ENCODE data around the gene REXO1. TPM values are rescaled to one million over a fixed set of nuclear protein-coding genes. Genes with fewer than 3 reads are reported as not detected.

The REXO1 gene
- total RNA-seq, 2 experiments from 2014 or later, result 57.9 to 60.4 TPM

- Mint-ChIP-seq H3K4me1 (peaks cover 28% of the 10 kb centered on the region), H3K27ac (peak overlapping the region; percentile 93), H3K36me3 (peaks cover 3% of the 10 kb centered on the region), H3K27me3 (no peaks in the 10 kb centered on the region), H3K9me3 (no peaks in the 10 kb centered on the region), H3K4me3 (peak overlapping the region; percentile 91)
- POLR2A ChIA-PET, result interaction anchor here (0.7 to 1.2 kb wide), 2 partner anchors 8 to 10 kb away, joined by 3 to 5 read pairs; no protein-coding TSS in a partner anchor
- ATAC-seq (ENCODE audit: low read depth), result peak; percentile 46
- DNase-seq, result peak; percentile 52
Observed at GRCh38 chr19:1847684-1848398, 442 bp downstream of the REXO1 start.

GRCh38 chr19:1847348-1847683 lies 967 bp downstream of the REXO1 start:
- POLR2A ChIA-PET, result interaction anchor here (0.7 to 1.2 kb wide), 2 partner anchors 8 to 10 kb away, joined by 3 to 5 read pairs; no protein-coding TSS in a partner anchor
- Mint-ChIP-seq H3K4me3 (peak overlapping the region; percentile 91), H3K9me3 (no peaks in the 10 kb centered on the region), H3K4me1 (peaks cover 28% of the 10 kb centered on the region), H3K27ac (peak overlapping the region; percentile 93), H3K36me3 (peaks cover 3% of the 10 kb centered on the region), H3K27me3 (no peaks in the 10 kb centered on the region)
- no peak for DNase-seq
- ATAC-seq (ENCODE audit: low read depth), result no peak

- DNase-seq, result no peak
Observed at GRCh38 chr19:1846517-1847204, 1.6 kb downstream of the REXO1 start.

GRCh38 chr19:1845642-1846041 lies 2.6 kb downstream of the REXO1 start:
- Mint-ChIP-seq H3K36me3 (peaks cover 3% of the 10 kb centered on the region), H3K4me1 (peaks cover 25% of the 10 kb centered on the region), H3K27me3 (no peaks in the 10 kb centered on the region), H3K4me3 (no peak overlapping the region), H3K27ac (no peak overlapping the region), H3K9me3 (no peaks in the 10 kb centered on the region)
- ATAC-seq (ENCODE audit: low read depth) (no peak), DNase-seq (no peak)
- POLR2A ChIA-PET, result interaction anchor here (1.0 kb wide), 1 partner anchor 10 kb away, joined by 5 read pairs; no protein-coding TSS in a partner anchor

More at GRCh38 chr19:1846517-1847204, 1.6 kb downstream of the REXO1 start:
- Mint-ChIP-seq H3K9me3 (no peaks in the 10 kb centered on the region), H3K4me3 (peak overlapping the region; percentile 91), H3K27ac (peak overlapping the region; percentile 93), H3K4me1 (peaks cover 28% of the 10 kb centered on the region), H3K36me3 (peaks cover 3% of the 10 kb centered on the region), H3K27me3 (no peaks in the 10 kb centered on the region)
- ATAC-seq (ENCODE audit: low read depth), result no peak
- POLR2A ChIA-PET, result interaction anchor here (0.7 to 1.2 kb wide), 3 partner anchors 9 kb away, joined by 3 to 5 read pairs (median 5); no protein-coding TSS in a partner anchor

- H3K27ac Mint-ChIP-seq, result no peak overlapping the region
Observed at GRCh38 chr19:1845125-1845515, 3.2 kb downstream of the REXO1 start.

GRCh38 chr19:1844513-1845124 lies 3.7 kb downstream of the REXO1 start:
- Mint-ChIP-seq H3K27me3 (no peaks in the 10 kb centered on the region), H3K9me3 (no peaks in the 10 kb centered on the region), H3K4me1 (peaks cover 20% of the 10 kb centered on the region), H3K27ac (no peak overlapping the region), H3K36me3 (peaks cover 3% of the 10 kb centered on the region), H3K4me3 (no peak overlapping the region)
- no peak for DNase-seq
- POLR2A ChIA-PET, result no interaction called here
- ATAC-seq (ENCODE audit: low read depth), result no peak

More at GRCh38 chr19:1845125-1845515, 3.2 kb downstream of the REXO1 start:
- Mint-ChIP-seq H3K27me3 (no peaks in the 10 kb centered on the region), H3K4me3 (no peak overlapping the region), H3K4me1 (peaks cover 24% of the 10 kb centered on the region), H3K36me3 (peaks cover 3% of the 10 kb centered on the region), H3K9me3 (no peaks in the 10 kb centered on the region)
- POLR2A ChIA-PET, result no interaction called here
- DNase-seq, result no peak
- no peak for ATAC-seq (ENCODE audit: low read depth)

- Mint-ChIP-seq H3K36me3 (peaks cover 3% of the 10 kb centered on the region), H3K9me3 (no peaks in the 10 kb centered on the region), H3K4me1 (peaks cover 17% of the 10 kb centered on the region), H3K27ac (no peak overlapping the region), H3K4me3 (no peak overlapping the region), H3K27me3 (no peaks in the 10 kb centered on the region)
- POLR2A ChIA-PET, result no interaction called here
- no peak for ATAC-seq (ENCODE audit: low read depth)
- no peak for DNase-seq
Observed at GRCh38 chr19:1843646-1844394, 4.5 kb downstream of the REXO1 start.

GRCh38 chr19:1843116-1843515 lies 5.2 kb downstream of the REXO1 start:
- H3K9me3 Mint-ChIP-seq, result no peaks in the 10 kb centered on the region
- peaks cover 3% of the 10 kb centered on the region for H3K36me3 Mint-ChIP-seq
- no peak for ATAC-seq (ENCODE audit: low read depth)
- H3K27me3 Mint-ChIP-seq, result no peaks in the 10 kb centered on the region
- no peak for DNase-seq
- no peak overlapping the region for H3K27ac Mint-ChIP-seq
- no peak overlapping the region for H3K4me3 Mint-ChIP-seq
- peaks cover 15% of the 10 kb centered on the region for H3K4me1 Mint-ChIP-seq
- POLR2A ChIA-PET, result no interaction called here

GRCh38 chr19:1841209-1841924 lies 6.9 kb downstream of the REXO1 start:
- POLR2A ChIA-PET, result interaction anchor here (0.6 kb wide), 2 partner anchors 48 to 948 kb away, joined by 3 to 4 read pairs; no protein-coding TSS in a partner anchor
- Mint-ChIP-seq H3K36me3 (peaks cover 1% of the 10 kb centered on the region), H3K27ac (no peak overlapping the region), H3K4me1 (peaks cover 6% of the 10 kb centered on the region), H3K4me3 (no peak overlapping the region), H3K27me3 (no peaks in the 10 kb centered on the region), H3K9me3 (no peaks in the 10 kb centered on the region)
- DNase-seq (no peak), ATAC-seq (ENCODE audit: low read depth) (no peak)

- Mint-ChIP-seq H3K9me3 (no peaks in the 10 kb centered on the region), H3K27ac (no peak overlapping the region), H3K27me3 (no peaks in the 10 kb centered on the region), H3K4me1 (peaks cover 1% of the 10 kb centered on the region), H3K4me3 (no peak overlapping the region), H3K36me3 (peaks cover 1% of the 10 kb centered on the region)
- POLR2A ChIA-PET, result no interaction called here
- DNase-seq (no peak), ATAC-seq (ENCODE audit: low read depth) (no peak)
Observed at GRCh38 chr19:1840541-1841115, 7.7 kb downstream of the REXO1 start.

GRCh38 chr19:1839658-1840540 lies 8.4 kb downstream of the REXO1 start:
- H3K4me3 Mint-ChIP-seq, result no peak overlapping the region
- no peak for DNase-seq
- no peak overlapping the region for H3K27ac Mint-ChIP-seq
- no peaks in the 10 kb centered on the region for H3K27me3 Mint-ChIP-seq
- H3K4me1 Mint-ChIP-seq, result peaks cover 1% of the 10 kb centered on the region
- H3K9me3 Mint-ChIP-seq, result no peaks in the 10 kb centered on the region
- no peak for ATAC-seq (ENCODE audit: low read depth)
- POLR2A ChIA-PET, result no interaction called here
- peaks cover 1% of the 10 kb centered on the region for H3K36me3 Mint-ChIP-seq
